RCC 7860 (cell line): ENCODE measurements around the gene HCST.
"Not testable (repeated sequence)": the region's sequence is repeated elsewhere in the genome, so short reads cannot be mapped to it uniquely, and the experiment has no call there.

Experiments
- DNase-seq: peaks from one replicate; pipeline ENCODE4 v3.0.0-alpha.2; 2015; ENCODE audit warnings: low spot score
- FAIRE-seq: peaks from 2 replicates; lab custom pipeline; 2012; peaks lifted over from hg19 to GRCh38; lab: Jason Lieb, UNC

The HCST gene

GRCh38 chr19:35901854-35902661, at the start of gene HCST:
TSS of gene HCST (plus strand) at chr19:35902529. CDS start at chr19:35902594, 65 bp downstream.
- DNase-seq (peak; percentile 15), FAIRE-seq (no peak)

GRCh38 chr19:35853038-35853756, 49.1 kb upstream of the HCST start:
- no peak for DNase-seq
- no peak for FAIRE-seq

GRCh38 chr19:35856546-35857149, 45.7 kb upstream of the HCST start, which contains the start of gene KIRREL2:
TSS of gene KIRREL2 (plus strand) at chr19:35856911. CDS start at chr19:35857120, 209 bp downstream.
- DNase-seq (no peak), FAIRE-seq (no peak)

- no peak for DNase-seq
- FAIRE-seq: no peak
These were observed 44.0 kb upstream of the HCST start for GRCh38 chr19:35858311-35858710.

- no peak for FAIRE-seq
- DNase-seq: no peak
These were observed 42.9 kb upstream of the HCST start for GRCh38 chr19:35859414-35859813.

GRCh38 chr19:35860436-35860817, 41.9 kb upstream of the HCST start:
- DNase-seq (no peak), FAIRE-seq (no peak)

- FAIRE-seq: no peak
These were observed 41.3 kb upstream of the HCST start for GRCh38 chr19:35860818-35861639.

GRCh38 chr19:35861640-35862160, 40.6 kb upstream of the HCST start:
- DNase-seq (no peak), FAIRE-seq (no peak)

More at GRCh38 chr19:35860818-35861639, 41.3 kb upstream of the HCST start:
- no peak for DNase-seq

- FAIRE-seq (no peak), DNase-seq (no peak)
These were observed 39.8 kb upstream of the HCST start for GRCh38 chr19:35862528-35862927.

GRCh38 chr19:35863018-35863417, 39.3 kb upstream of the HCST start:
- FAIRE-seq (no peak), DNase-seq (no peak)

GRCh38 chr19:35868172-35868822, 34.0 kb upstream of the HCST start, which contains the start of gene APLP1:
TSS of gene APLP1 (plus strand) at chr19:35868574. CDS start at chr19:35868637, 63 bp downstream.
- no peak for DNase-seq
- FAIRE-seq: no peak

- FAIRE-seq (no peak), DNase-seq (no peak)
These were observed 33.5 kb upstream of the HCST start for GRCh38 chr19:35868823-35869326.

- DNase-seq: no peak
These were observed 32.8 kb upstream of the HCST start for GRCh38 chr19:35869327-35870123.

GRCh38 chr19:35870124-35870736, 32.1 kb upstream of the HCST start:
- not testable (repeated sequence) for DNase-seq

More at GRCh38 chr19:35869327-35870123, 32.8 kb upstream of the HCST start:
- FAIRE-seq: no peak

GRCh38 chr19:35870798-35871197, 31.5 kb upstream of the HCST start:
- FAIRE-seq (no peak), DNase-seq (no peak)

More at GRCh38 chr19:35870124-35870736, 32.1 kb upstream of the HCST start:
- FAIRE-seq: not testable (repeated sequence)

- FAIRE-seq: no peak
These were observed 30.7 kb upstream of the HCST start for GRCh38 chr19:35871611-35872010.

GRCh38 chr19:35872180-35872579, 30.1 kb upstream of the HCST start:
- DNase-seq (no peak), FAIRE-seq (no peak)

More at GRCh38 chr19:35871611-35872010, 30.7 kb upstream of the HCST start:
- no peak for DNase-seq

- FAIRE-seq (no peak), DNase-seq (no peak)
These were observed 27.9 kb upstream of the HCST start for GRCh38 chr19:35874392-35874930.
